ENCODE measurements around the gene GRAP. TPM values are rescaled to one million over a fixed set of nuclear protein-coding genes. Genes with fewer than 3 reads are reported as not detected.

The GRAP gene
- total and polyA plus RNA-seq, 9 of the 15 experiments (the other 6 are each of a cell fraction or from before 2014, with no cell fraction given), result 0.07 to 0.41 (median 0.19) TPM; not detected in 5

- intact Hi-C loops (cut with micrococcal nuclease), result no loop called here
These were observed 70.6 kb downstream of the GRAP start for GRCh38 chr17:18976201-18976600.

More at GRCh38 chr17:18976201-18976600, 70.6 kb downstream of the GRAP start:
- Histone ChIP-seq H3K36me3 (ENCODE audit: control insufficient read depth, insufficient read depth, low read length) (peaks cover 42% of the 10 kb centered on the region; the same call in 1 of the 3 replicates), H3K27me3 (ENCODE audit: control insufficient read depth in 2 of 2, insufficient read depth in 2 of 2, low read length in 2 of 2) (no peaks in the 10 kb centered on the region), H3K4me3 (no peak overlapping the region), H3K9ac (ENCODE audit: insufficient read depth in 1 of 2, low read depth in 2 of 2, low read length in 2 of 2) (no peak overlapping the region), H3K9me3 (replicated peaks; ENCODE audit: control insufficient read depth, insufficient read depth, low read depth, low read length) (no peaks in the 10 kb centered on the region), H3K4me1 (replicated peaks in 1 of 2; ENCODE audit: control insufficient read depth in 2 of 2, insufficient read depth in 2 of 2, low read length in 2 of 2) (peaks cover 0 to 30% of the 10 kb centered on the region in 2 experiments; a peak in 3 of 5 replicates), H4K20me1 (replicated peaks; ENCODE audit: control insufficient read depth, insufficient read depth, low read length) (no peaks in the 10 kb centered on the region), H3K9me1 (ENCODE audit: control insufficient read depth, insufficient read depth, low read length) (no peaks in the 10 kb centered on the region), H3K4me2 (ENCODE audit: insufficient read depth, low read length) (no peak overlapping the region), H3K27ac (ENCODE audit: extremely low read depth, low read depth, low read length) (no peak overlapping the region), H3K79me2 (ENCODE audit: control insufficient read depth, insufficient read depth, low read length) (no peaks in the 10 kb centered on the region), H2AFZ (ENCODE audit: low read depth, low read length) (no peak overlapping the region)
- ChIA-PET CTCF (ENCODE audit: low intra/inter-chr PET ratio) (no interaction called here), POLR2A (interaction anchor here (0.6 to 0.9 kb wide), 3 partner anchors 15 to 25 kb away, joined by 3 to 4 read pairs (median 3); no protein-coding TSS in a partner anchor)
- TF ChIP-seq GATAD2B (IDR thresholded peaks at IDR 0.05; ENCODE audit: borderline replicate concordance) (no peak), RBM14 (IDR thresholded peaks at IDR 0.05; ENCODE audit: borderline replicate concordance, insufficient read depth, low read depth, low read length) (no peak), NCOR1 (IDR thresholded peaks at IDR 0.05) (no peak), OTX1 (CRISPR knock-in tag; IDR thresholded peaks at IDR 0.05) (no peak), KDM1A (IDR thresholded peaks at IDR 0.05) (no peak)
- TF ChIP-seq, protein P1, sequence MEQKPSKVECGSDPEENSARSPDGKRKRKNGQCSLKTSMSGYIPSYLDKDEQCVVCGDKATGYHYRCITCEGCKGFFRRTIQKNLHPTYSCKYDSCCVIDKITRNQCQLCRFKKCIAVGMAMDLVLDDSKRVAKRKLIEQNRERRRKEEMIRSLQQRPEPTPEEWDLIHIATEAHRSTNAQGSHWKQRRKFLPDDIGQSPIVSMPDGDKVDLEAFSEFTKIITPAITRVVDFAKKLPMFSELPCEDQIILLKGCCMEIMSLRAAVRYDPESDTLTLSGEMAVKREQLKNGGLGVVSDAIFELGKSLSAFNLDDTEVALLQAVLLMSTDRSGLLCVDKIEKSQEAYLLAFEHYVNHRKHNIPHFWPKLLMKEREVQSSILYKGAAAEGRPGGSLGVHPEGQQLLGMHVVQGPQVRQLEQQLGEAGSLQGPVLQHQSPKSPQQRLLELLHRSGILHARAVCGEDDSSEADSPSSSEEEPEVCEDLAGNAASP (IDR thresholded peaks at IDR 0.05), result no peak
- in situ Hi-C loops (cut with MboI), result loop anchor here (5.0 kb wide), 1 partner anchor 41 kb away; no protein-coding TSS in a partner anchor
- no peak for FAIRE-seq
- ATAC-seq, result no peak
- no peak for DNase-seq (ENCODE audit: extremely low read depth in 1 of 4, low spot score in 3 of 4)
- 89% methylated on average over 3 of the region's 4 CpGs for WGBS (ENCODE audit: insufficient coverage, low coverage, missing lambda C conversion rate)
- no TSS peak for BruUV-seq (replicated peaks)

Measured in K562 (cell line).